Nephron (organoid): ENCODE data around the gene CCDC175.

Experiments
- H3K27ac Mint-ChIP-seq, 3 experiments: 2 replicates each; pipeline ENCODE4 v1.8.0; 2020; ENCODE audit warnings: mixed read lengths in 3 of 3, mild to moderate bottlenecking in 2 of 3, moderate library complexity in 1 of 3
- H3K27me3 Mint-ChIP-seq: 2 replicates; pipeline ENCODE4 v1.8.0; 2021; ENCODE audit warnings: low read depth, mild to moderate bottlenecking, moderate library complexity, mixed read lengths
- H3K36me3 Mint-ChIP-seq: 2 replicates; pipeline ENCODE4 v1.8.0; 2020; ENCODE audit warnings: low read depth, mixed read lengths
- H3K4me1 Mint-ChIP-seq: 2 replicates; pipeline ENCODE4 v1.8.0; 2020; ENCODE audit warnings: mixed read lengths
- H3K4me3 Mint-ChIP-seq, 3 experiments: 2 replicates each; pipeline ENCODE4 v1.8.0; 2020; ENCODE audit warnings: mild to moderate bottlenecking in 3 of 3, mixed read lengths in 3 of 3, moderate library complexity in 2 of 3
- H3K9me3 Mint-ChIP-seq: 2 replicates; pipeline ENCODE4 v1.8.0; 2020; ENCODE audit warnings: mixed read lengths
- CTCF ChIP-seq, 3 experiments: fragments of 200-600 bp; sonication (generic); IDR thresholded peaks; one replicate each; pipeline ENCODE4 v1.5.0; 2021; ENCODE audit warnings: antibody characterized with exemption in 3 of 3; ENCODE audit not compliant: unreplicated experiment in 3 of 3

The CCDC175 gene

DNA sequence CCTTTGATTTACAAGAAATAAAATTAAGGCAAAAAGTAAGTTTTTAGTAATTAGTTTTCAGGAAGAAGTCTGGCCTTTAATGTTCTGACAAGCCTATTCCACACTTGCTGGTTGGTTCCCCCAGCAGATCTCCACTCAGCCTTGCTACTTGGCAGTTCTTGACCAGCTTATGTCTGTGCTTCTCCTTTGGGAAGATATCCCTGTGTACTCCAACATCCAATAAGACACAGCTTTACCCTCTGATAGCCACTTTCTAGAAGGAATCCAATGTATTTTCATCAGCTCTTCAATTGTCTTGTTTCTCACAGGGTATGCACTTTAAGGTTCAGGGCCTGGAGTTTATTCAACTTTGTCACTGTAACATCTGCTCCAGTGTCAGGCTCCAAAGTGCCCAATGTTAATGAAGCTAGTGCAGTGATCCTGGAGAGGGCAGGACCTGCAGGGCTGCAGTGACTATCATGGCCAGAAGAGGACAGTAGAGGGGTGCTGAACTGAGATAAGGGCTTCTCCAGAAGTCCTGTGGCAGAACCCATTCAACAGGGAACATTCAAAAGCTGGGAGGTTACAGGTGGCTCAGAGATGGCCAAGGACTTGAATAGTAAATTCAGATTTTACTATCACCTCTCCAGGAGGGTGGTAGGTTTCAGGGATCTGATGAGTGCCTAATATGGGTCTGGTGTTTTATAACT lies 69.4 kb downstream of the CCDC175 start:
- peak; percentile 67 to 82 (median 75) for TF ChIP-seq CTCF (IDR thresholded peaks at IDR 0.05; ENCODE audit: unreplicated experiment in 3 of 3)
- H3K4me3 Mint-ChIP-seq, result no peak overlapping the region
- H3K36me3 Mint-ChIP-seq, result peaks cover 14% of the 10 kb centered on the region
- H3K9me3 Mint-ChIP-seq, result no peaks in the 10 kb centered on the region
- H3K4me1 Mint-ChIP-seq, result peaks cover 14% of the 10 kb centered on the region
- no peak overlapping the region for H3K27ac Mint-ChIP-seq
- H3K27me3 Mint-ChIP-seq, result no peaks in the 10 kb centered on the region

DNA sequence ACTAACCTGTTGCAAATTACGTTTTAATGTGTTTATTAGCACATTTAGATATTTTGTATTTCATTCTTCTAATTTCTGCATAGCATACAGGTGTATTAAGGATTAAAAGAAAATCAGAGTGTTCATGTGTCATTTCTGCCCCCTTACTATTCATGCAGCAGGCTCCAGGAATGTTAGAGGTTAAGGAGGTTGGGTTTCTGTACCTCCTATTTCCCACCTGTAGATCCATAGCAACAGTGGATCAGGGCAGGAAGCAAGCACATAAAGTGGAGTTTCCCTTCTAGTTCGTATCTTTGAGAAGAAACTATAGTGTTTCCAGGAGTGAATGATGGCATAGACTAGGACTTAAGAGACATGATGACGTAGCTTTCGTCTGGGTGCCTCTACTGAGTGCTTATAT lies 73.4 kb downstream of the CCDC175 start:
- no peaks in the 10 kb centered on the region for H3K27me3 Mint-ChIP-seq
- TF ChIP-seq CTCF (IDR thresholded peaks at IDR 0.05; ENCODE audit: unreplicated experiment in 3 of 3), result no peak
- H3K4me1 Mint-ChIP-seq, result no peaks in the 10 kb centered on the region
- H3K36me3 Mint-ChIP-seq, result peaks cover 26% of the 10 kb centered on the region
- no peaks in the 10 kb centered on the region for H3K9me3 Mint-ChIP-seq
- H3K27ac Mint-ChIP-seq, result no peak overlapping the region
- H3K4me3 Mint-ChIP-seq, result no peak overlapping the region

DNA sequence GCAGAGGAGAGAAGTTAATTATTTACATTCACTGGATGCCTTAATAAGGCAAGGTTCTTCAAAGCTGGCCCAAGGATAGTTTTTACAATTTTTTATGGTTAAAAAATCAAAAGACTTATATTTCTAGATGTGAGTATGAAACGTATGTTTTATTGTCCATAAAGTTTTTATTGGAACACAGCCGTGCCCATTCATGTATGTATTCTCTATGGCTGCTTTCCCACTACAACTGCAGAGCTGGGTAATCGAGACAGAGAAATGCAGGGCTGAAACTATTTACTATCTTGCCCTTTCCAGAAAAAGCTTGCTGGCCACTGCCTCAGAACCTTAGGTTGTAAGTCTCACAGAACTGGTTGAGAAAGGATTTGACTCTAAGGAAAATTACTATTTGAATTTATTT lies 75.9 kb downstream of the CCDC175 start:
- Mint-ChIP-seq H3K9me3 (no peaks in the 10 kb centered on the region), H3K4me1 (no peaks in the 10 kb centered on the region), H3K27ac (no peak overlapping the region), H3K4me3 (no peak overlapping the region), H3K36me3 (peaks cover 36% of the 10 kb centered on the region), H3K27me3 (no peaks in the 10 kb centered on the region)
- TF ChIP-seq CTCF (IDR thresholded peaks at IDR 0.05; ENCODE audit: unreplicated experiment in 3 of 3), result no peak

DNA sequence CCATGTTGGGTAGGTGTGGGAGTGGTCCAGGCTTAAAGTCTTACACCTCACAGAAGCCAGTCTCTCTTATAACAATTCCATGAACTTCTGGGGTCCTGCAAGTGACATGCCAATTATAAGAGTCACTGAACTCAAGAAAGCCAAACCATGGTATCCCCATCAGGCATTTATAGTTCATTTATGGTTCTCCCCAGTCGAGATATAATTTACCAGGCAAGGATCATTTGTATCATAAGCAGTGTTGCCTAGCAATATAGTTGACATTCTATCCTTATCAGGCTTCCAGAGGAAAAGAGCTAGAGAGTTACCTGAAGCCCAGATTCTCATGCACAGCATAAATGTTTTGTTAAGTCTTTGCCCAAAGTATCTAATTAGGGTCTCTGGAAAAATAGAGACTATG lies 84.2 kb downstream of the CCDC175 start:
- no peak overlapping the region for H3K27ac Mint-ChIP-seq
- H3K4me1 Mint-ChIP-seq, result peaks cover 6% of the 10 kb centered on the region
- H3K27me3 Mint-ChIP-seq, result no peaks in the 10 kb centered on the region
- no peak for TF ChIP-seq CTCF (IDR thresholded peaks at IDR 0.05; ENCODE audit: unreplicated experiment in 3 of 3)
- peaks cover 75% of the 10 kb centered on the region for H3K36me3 Mint-ChIP-seq
- no peaks in the 10 kb centered on the region for H3K9me3 Mint-ChIP-seq
- H3K4me3 Mint-ChIP-seq, result no peak overlapping the region

DNA sequence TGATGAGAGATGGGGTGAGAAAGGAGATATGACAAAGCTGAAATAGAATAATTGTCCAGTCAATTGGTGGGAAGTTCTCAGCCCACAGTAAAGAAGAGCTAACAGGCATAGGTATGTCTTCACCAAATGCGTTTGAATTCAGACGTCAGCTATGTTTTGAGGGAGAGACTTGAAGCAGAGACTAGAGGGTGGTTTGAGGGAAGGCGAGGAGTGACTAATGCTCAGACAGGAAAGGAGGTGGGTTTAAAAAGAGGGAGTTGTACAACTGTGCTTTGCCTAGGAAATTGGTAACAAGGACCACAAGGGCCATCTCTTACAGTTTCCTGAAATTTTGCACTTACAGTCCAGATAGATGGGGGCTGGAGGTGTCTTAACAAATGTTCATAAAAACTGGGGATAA lies 85.9 kb downstream of the CCDC175 start:
- Mint-ChIP-seq H3K9me3 (no peaks in the 10 kb centered on the region), H3K27me3 (no peaks in the 10 kb centered on the region), H3K4me1 (peaks cover 6% of the 10 kb centered on the region), H3K4me3 (no peak overlapping the region), H3K36me3 (peaks cover 71% of the 10 kb centered on the region), H3K27ac (no peak overlapping the region)
- no peak for TF ChIP-seq CTCF (IDR thresholded peaks at IDR 0.05; ENCODE audit: unreplicated experiment in 3 of 3)

DNA sequence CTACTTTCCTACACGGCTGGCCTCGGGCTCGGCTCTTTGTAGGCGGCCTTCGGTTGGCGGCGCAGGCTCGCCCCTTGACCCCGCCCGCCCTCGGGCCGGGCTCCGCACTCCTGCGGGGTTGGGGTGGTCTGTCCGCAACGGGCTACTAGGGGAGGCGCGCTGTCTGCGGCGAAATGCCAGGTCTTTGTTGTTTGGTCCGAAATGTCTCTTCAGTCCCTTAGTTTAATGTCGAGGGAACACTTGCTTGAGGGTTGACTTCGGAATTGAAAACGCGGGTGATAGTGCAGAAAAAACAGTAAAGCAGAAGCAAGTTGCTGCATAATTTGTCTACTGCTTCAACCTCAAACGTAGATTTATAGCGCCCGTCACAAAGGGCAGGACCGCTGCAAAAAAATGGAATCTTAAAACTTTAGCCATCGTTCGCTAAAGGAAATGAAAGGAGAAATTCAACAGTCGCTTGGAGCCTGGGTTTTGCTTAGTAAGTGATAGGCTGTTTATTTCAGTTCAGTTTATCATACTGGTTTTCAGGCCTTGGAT lies 91.9 kb downstream of the CCDC175 start:
- peak overlapping the region; percentile 91 to 99 (median 95) for H3K4me3 Mint-ChIP-seq

More for the DNA sequence above, 91.9 kb downstream of the CCDC175 start:
- no peaks in the 10 kb centered on the region for H3K9me3 Mint-ChIP-seq
- peaks cover 49% of the 10 kb centered on the region for H3K4me1 Mint-ChIP-seq
- peaks cover 23% of the 10 kb centered on the region for H3K36me3 Mint-ChIP-seq
- TF ChIP-seq CTCF (IDR thresholded peaks at IDR 0.05; ENCODE audit: unreplicated experiment in 3 of 3), result no peak
- H3K27me3 Mint-ChIP-seq, result no peaks in the 10 kb centered on the region
- peak overlapping the region; percentile 96 to 100 (median 99) for H3K27ac Mint-ChIP-seq
